Activated naive CD8-positive, alpha-beta T cell treated with anti-CD3 and anti-CD28 coated beads, Interleukin-2, amount 50 U/mL, for 24 hours (primary cell): ENCODE data around the gene RING1.
"Not testable (repeated sequence)": the region's sequence is repeated elsewhere in the genome, so short reads cannot be mapped to it uniquely, and the experiment has no call there.

Source experiments
- ATAC-seq: fragments of 150-1000 bp; cut with Tn5 transposase; one replicate; pipeline ENCODE4 v1.10.0; 2021
- DNase-seq: peaks from one replicate; pipeline ENCODE4 v3.0.0; 2021
- H3K27ac Mint-ChIP-seq: one replicate; pipeline ENCODE4 v1.8.0; 2021; ENCODE audit warnings: mild to moderate bottlenecking, mixed read lengths
- H3K27me3 Mint-ChIP-seq: one replicate; pipeline ENCODE4 v1.8.0; 2021; ENCODE audit warnings: mixed read lengths
- H3K36me3 Mint-ChIP-seq: one replicate; pipeline ENCODE4 v1.8.0; 2021; ENCODE audit warnings: low read depth, mixed read lengths
- H3K4me1 Mint-ChIP-seq: one replicate; pipeline ENCODE4 v1.8.0; 2021; ENCODE audit warnings: mixed read lengths
- H3K4me3 Mint-ChIP-seq: one replicate; pipeline ENCODE4 v1.8.0; 2021; ENCODE audit warnings: mild to moderate bottlenecking, moderate library complexity, mixed read lengths
- H3K9me3 Mint-ChIP-seq: one replicate; pipeline ENCODE4 v1.8.0; 2021; ENCODE audit warnings: mixed read lengths

RING1 gene

GRCh38 chr6:33217246-33217645 is 8.9 kb downstream of the RING1 start:
- Mint-ChIP-seq H3K27me3 (peaks cover 18% of the 10 kb centered on the region), H3K4me1 (peaks cover 23% of the 10 kb centered on the region), H3K9me3 (no peaks in the 10 kb centered on the region), H3K36me3 (peaks cover 3% of the 10 kb centered on the region), H3K27ac (no peak overlapping the region), H3K4me3 (no peak overlapping the region)
- DNase-seq (no peak), ATAC-seq (no peak)

GRCh38 chr6:33217681-33218080 is 9.4 kb downstream of the RING1 start:
- no peak for ATAC-seq
- DNase-seq, result no peak
- Mint-ChIP-seq H3K4me3 (no peak overlapping the region), H3K36me3 (peaks cover under 1% of the 10 kb centered on the region), H3K9me3 (no peaks in the 10 kb centered on the region), H3K27ac (no peak overlapping the region), H3K27me3 (peaks cover 19% of the 10 kb centered on the region), H3K4me1 (peaks cover 20% of the 10 kb centered on the region)

- ATAC-seq, H3K4me3 Mint-ChIP-seq, H3K36me3 Mint-ChIP-seq, H3K27ac Mint-ChIP-seq, H3K9me3 Mint-ChIP-seq, H3K4me1 Mint-ChIP-seq, DNase-seq: not testable (repeated sequence)
- peaks cover 26% of the 10 kb centered on the region for H3K27me3 Mint-ChIP-seq
Observed at GRCh38 chr6:33226503-33227120, 18.3 kb downstream of the RING1 start.

- H3K27ac Mint-ChIP-seq, result no peak overlapping the region
- peaks cover 15% of the 10 kb centered on the region for H3K27me3 Mint-ChIP-seq
- no peaks in the 10 kb centered on the region for H3K9me3 Mint-ChIP-seq
- DNase-seq, result no peak
- H3K4me3 Mint-ChIP-seq, result no peak overlapping the region
- ATAC-seq, result no peak
- H3K4me1 Mint-ChIP-seq, result no peaks in the 10 kb centered on the region
- no peaks in the 10 kb centered on the region for H3K36me3 Mint-ChIP-seq
Observed at GRCh38 chr6:33235221-33235634, 26.9 kb downstream of the RING1 start.

GRCh38 chr6:33236328-33236727 is 28.0 kb downstream of the RING1 start:
- Mint-ChIP-seq H3K4me1 (peaks cover 5% of the 10 kb centered on the region), H3K4me3 (no peak overlapping the region), H3K27ac (no peak overlapping the region), H3K9me3 (no peaks in the 10 kb centered on the region), H3K27me3 (peaks cover 15% of the 10 kb centered on the region), H3K36me3 (no peaks in the 10 kb centered on the region)
- ATAC-seq (no peak), DNase-seq (no peak)

- DNase-seq (no peak), ATAC-seq (no peak)
- Mint-ChIP-seq H3K27me3 (peaks cover 12% of the 10 kb centered on the region), H3K9me3 (no peaks in the 10 kb centered on the region), H3K4me1 (peaks cover 10% of the 10 kb centered on the region), H3K27ac (no peak overlapping the region), H3K36me3 (no peaks in the 10 kb centered on the region), H3K4me3 (no peak overlapping the region)
Observed at GRCh38 chr6:33236852-33237251, 28.6 kb downstream of the RING1 start.

- DNase-seq (no peak), ATAC-seq (no peak)
- H3K9me3 Mint-ChIP-seq, result no peaks in the 10 kb centered on the region
- no peak overlapping the region for H3K4me3 Mint-ChIP-seq
- H3K27me3 Mint-ChIP-seq, result peaks cover 15% of the 10 kb centered on the region
- H3K27ac Mint-ChIP-seq, result no peak overlapping the region
- no peaks in the 10 kb centered on the region for H3K36me3 Mint-ChIP-seq
- peaks cover 16% of the 10 kb centered on the region for H3K4me1 Mint-ChIP-seq
Observed at GRCh38 chr6:33237741-33238140, 29.4 kb downstream of the RING1 start.

GRCh38 chr6:33241968-33242367 is 33.7 kb downstream of the RING1 start:
- peak overlapping the region; percentile 23 for H3K4me3 Mint-ChIP-seq
- peaks cover 10% of the 10 kb centered on the region for H3K27me3 Mint-ChIP-seq
- DNase-seq (no peak), ATAC-seq (peak; percentile 88)
- H3K4me1 Mint-ChIP-seq, result peaks cover 16% of the 10 kb centered on the region
- H3K9me3 Mint-ChIP-seq, result no peaks in the 10 kb centered on the region
- H3K27ac Mint-ChIP-seq, result no peak overlapping the region
- no peaks in the 10 kb centered on the region for H3K36me3 Mint-ChIP-seq

- DNase-seq, result no peak
- H3K36me3 Mint-ChIP-seq, result no peaks in the 10 kb centered on the region
- H3K4me3 Mint-ChIP-seq, result no peak overlapping the region
- peaks cover 22% of the 10 kb centered on the region for H3K4me1 Mint-ChIP-seq
- no peak overlapping the region for H3K27ac Mint-ChIP-seq
- ATAC-seq, result no peak
- H3K27me3 Mint-ChIP-seq, result peaks cover 10% of the 10 kb centered on the region
- no peaks in the 10 kb centered on the region for H3K9me3 Mint-ChIP-seq
Observed at GRCh38 chr6:33243476-33243875, 35.2 kb downstream of the RING1 start.

- peaks cover 24% of the 10 kb centered on the region for H3K36me3 Mint-ChIP-seq
- ATAC-seq (peak; percentile 41), DNase-seq (peak; percentile 95)
- no peaks in the 10 kb centered on the region for H3K9me3 Mint-ChIP-seq
- H3K27ac Mint-ChIP-seq, result peak overlapping the region; percentile 94
- H3K4me1 Mint-ChIP-seq, result peaks cover 44% of the 10 kb centered on the region
- peaks cover 5% of the 10 kb centered on the region for H3K27me3 Mint-ChIP-seq
- H3K4me3 Mint-ChIP-seq, result peak overlapping the region; percentile 90
Observed at GRCh38 chr6:33247977-33248642, 39.8 kb downstream of the RING1 start.

- no peaks in the 10 kb centered on the region for H3K9me3 Mint-ChIP-seq
- no peak for DNase-seq
- peaks cover 5% of the 10 kb centered on the region for H3K27me3 Mint-ChIP-seq
- peak overlapping the region; percentile 90 for H3K4me3 Mint-ChIP-seq
- ATAC-seq, result peak; percentile 10
- H3K36me3 Mint-ChIP-seq, result peaks cover 24% of the 10 kb centered on the region
- peaks cover 44% of the 10 kb centered on the region for H3K4me1 Mint-ChIP-seq
- H3K27ac Mint-ChIP-seq, result peak overlapping the region; percentile 94
Observed at GRCh38 chr6:33248643-33248931, 40.3 kb downstream of the RING1 start.

- Mint-ChIP-seq H3K27ac (peak overlapping the region; percentile 94), H3K4me1 (peaks cover 44% of the 10 kb centered on the region), H3K4me3 (peak overlapping the region; percentile 90), H3K36me3 (peaks cover 24% of the 10 kb centered on the region), H3K27me3 (peaks cover 4% of the 10 kb centered on the region), H3K9me3 (no peaks in the 10 kb centered on the region)
- peak; percentile 94 for ATAC-seq
- peak; percentile 96 for DNase-seq
Observed at GRCh38 chr6:33248932-33249731, 40.8 kb downstream of the RING1 start.

GRCh38 chr6:33249732-33250630 is 41.7 kb downstream of the RING1 start:
- ATAC-seq (no peak), DNase-seq (peak; percentile 19)
- Mint-ChIP-seq H3K27me3 (peaks cover 4% of the 10 kb centered on the region), H3K9me3 (no peaks in the 10 kb centered on the region), H3K27ac (peak overlapping the region; percentile 94), H3K36me3 (peaks cover 24% of the 10 kb centered on the region), H3K4me3 (peak overlapping the region; percentile 90), H3K4me1 (peaks cover 44% of the 10 kb centered on the region)

GRCh38 chr6:33250731-33251130 is 42.4 kb downstream of the RING1 start:
- Mint-ChIP-seq H3K27ac (peak overlapping the region; percentile 94), H3K4me3 (peak overlapping the region; percentile 90), H3K4me1 (peaks cover 44% of the 10 kb centered on the region), H3K36me3 (peaks cover 24% of the 10 kb centered on the region), H3K9me3 (no peaks in the 10 kb centered on the region), H3K27me3 (peaks cover 4% of the 10 kb centered on the region)
- DNase-seq (no peak), ATAC-seq (no peak)
